ENCODE measurements around the gene BCL6.

Gene BCL6

GRCh38 chr3:187739094-187739560, 6.1 kb downstream of the BCL6 start:
- no peak for DNase-seq (ENCODE audit: low read depth in 2 of 2)

GRCh38 chr3:187738331-187739093, 6.8 kb downstream of the BCL6 start:
- peak; percentile 41 to 60 for DNase-seq (ENCODE audit: low read depth in 2 of 2)

DNA sequence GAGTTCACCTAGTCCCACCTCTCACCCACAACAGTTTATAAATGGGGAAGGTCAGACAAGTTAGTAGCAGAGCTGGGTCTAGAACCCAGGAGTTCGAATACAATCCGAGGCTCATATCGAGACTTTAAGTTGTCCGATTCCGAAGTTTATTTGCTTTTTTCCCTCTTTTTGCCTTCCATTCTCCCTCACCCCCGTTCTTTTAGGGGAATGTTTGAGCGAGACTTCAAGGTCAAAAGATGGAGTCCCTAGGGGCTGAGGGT, 7.3 kb downstream of the BCL6 start:
- DNase-seq (ENCODE audit: low read depth in 2 of 2): no peak

DNA sequence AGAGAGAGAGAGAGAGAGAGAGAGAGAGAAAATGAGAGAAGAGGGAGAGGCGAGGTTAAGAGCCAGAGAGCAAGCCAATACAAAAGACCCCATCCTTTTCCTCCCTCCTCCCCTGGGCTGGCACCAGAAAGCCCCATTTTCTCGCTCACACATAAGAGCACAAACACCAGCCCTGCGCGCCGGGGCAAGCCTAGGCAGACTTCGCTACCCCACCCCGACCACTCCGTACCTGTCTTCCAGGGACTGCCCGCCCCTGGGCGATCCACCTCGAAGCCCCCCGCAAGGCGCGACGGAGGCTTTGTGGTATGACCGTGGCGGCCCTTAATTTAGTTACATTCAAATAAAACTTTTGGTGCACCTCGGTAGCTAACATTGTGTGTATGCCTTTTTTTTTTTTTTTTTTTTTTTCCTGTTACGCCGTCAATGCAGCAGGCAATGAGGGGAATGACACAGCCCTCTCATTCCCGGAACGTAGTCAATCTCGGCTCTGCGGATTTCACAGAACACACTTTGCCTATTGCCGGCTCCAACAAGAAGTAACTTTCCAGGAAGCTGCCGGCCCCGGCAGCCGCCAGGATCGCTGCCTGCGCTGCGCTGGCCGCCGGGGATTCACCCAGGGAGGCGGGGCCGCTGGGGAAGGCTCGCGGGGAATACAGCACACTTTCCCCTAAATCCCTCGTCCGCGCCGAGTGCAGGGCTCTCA, 7.7 kb downstream of the BCL6 start:
- DNase-seq (ENCODE audit: low read depth in 2 of 2): peak; percentile 44 to 53

DNA sequence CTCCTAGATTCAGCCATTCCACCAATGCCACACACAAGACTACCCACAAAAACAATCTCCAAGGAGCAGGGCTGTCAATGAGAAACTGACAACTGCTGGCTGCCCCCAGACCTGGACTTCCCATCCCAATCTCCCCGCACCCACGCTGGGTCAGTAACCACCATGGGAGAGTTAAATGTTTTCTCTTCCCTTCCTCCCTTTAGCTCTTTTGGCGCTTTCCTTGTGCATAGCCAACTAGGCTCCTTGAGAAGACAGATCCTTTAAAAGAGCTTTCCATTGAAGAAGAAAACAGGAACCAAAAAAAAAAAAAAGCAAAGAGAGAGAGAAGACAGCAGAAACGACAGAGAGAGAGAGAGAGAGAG, 8.3 kb downstream of the BCL6 start:
- no peak for DNase-seq (ENCODE audit: low read depth in 2 of 2)

DNA sequence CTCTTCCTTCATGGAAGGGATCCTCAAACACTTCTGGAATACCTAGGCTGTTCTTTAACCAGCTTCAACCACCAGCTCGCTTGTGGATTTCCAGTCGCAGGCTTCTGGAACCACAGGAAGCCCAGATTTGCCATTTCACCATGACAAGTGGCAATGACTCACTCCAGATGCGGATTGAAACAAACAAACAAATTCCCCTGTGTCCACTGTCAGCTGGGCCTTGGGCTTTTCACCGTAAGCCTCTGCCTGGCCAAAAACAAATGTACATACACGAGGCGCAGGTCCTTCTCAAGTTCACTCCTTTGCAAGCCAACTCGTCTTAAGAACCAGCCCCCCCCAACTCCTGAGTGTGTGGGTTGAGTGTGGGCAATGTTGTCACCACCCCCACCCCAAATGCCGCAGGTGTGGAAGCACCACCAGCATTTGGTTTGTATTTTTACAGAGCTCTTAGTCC, 8.8 kb downstream of the BCL6 start:
- DNase-seq (ENCODE audit: low read depth in 2 of 2): no peak

DNA sequence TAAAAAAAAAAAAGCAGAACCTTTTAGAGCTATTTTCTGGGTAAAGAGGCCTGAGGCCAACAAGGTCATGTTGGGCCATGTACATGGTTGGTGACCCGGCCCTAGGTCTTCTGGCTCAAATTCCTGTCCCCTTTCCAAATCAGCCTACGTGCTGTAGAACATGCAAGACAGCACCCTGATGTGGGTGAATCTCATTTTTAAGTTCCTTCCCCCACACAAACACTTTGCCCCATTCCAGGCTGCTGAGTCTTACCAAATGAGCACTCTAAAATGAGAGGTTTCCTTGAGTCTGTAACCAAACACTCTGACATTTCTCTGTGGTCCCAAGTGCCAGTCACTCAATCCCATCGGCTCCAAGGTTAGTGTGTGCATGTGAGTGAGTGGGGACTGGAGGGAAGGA, 9.4 kb downstream of the BCL6 start:
- no peak for DNase-seq (ENCODE audit: low read depth in 2 of 2)

DNA sequence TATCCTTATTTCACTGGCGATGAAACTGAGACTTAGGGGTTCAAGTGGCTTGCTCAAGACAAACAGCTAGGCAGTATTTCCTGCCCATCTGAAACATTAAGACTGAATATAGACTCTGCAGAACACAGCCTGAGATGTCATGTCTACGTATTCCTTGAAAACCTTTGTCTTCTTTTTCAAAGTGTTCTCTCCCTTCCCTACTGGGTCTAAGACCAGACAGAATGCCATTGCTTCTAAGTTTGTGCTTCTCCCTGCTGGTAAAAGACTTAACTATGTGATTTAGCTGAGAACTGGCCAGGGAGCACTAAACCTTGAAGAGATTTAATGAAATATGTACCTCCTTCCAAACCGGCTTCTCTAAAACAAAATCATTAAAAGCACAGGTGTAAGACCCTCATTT, 9.9 kb downstream of the BCL6 start:
- DNase-seq (ENCODE audit: low read depth in 2 of 2): no peak

DNA sequence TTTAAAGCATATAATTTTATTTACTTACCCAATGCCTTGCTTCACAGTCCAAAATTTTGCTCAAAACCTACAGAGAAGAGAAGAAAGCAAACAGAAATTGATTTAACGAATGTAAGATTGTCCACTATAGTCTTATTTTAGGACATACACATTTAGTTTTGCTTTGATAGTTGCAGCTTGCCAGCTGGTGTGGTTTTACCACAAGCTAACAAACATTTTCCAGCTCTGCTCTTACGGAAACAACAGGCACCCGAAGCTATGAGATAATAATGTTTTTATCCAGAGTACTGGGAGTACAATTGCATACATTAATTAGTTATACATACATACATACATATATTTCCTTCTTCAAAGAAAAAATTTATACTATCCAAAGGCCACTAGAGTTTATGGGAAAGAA, 10.4 kb downstream of the BCL6 start:
- no peak for DNase-seq (ENCODE audit: low read depth in 2 of 2)

DNA sequence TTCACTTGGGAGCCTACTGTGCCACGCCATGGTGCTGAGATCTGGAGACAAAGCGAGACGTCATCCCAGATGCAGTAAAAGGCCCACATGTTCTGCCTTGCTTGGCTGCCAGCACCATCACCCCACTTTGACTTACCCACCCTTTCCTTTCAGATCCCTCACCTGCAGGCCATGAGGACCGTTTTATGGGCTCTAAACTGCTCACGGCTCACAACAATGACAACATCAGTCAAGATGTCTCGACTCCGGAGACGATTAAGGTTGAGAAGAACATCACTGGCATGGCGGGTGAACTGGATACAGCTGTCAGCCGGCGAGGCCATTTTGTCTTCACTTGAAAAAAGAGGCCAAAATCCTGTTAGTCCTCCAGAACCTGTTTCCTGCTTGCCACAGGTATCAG, 11.9 kb downstream of the BCL6 start:
- DNase-seq (ENCODE audit: low read depth in 2 of 2): no peak

- no peak for DNase-seq (ENCODE audit: low read depth in 2 of 2)
Observed at GRCh38 chr3:187729598-187729997, 15.7 kb downstream of the BCL6 start.

- DNase-seq (ENCODE audit: low read depth in 2 of 2): no peak
Observed at GRCh38 chr3:187728940-187729583, 16.2 kb downstream of the BCL6 start.

- DNase-seq (ENCODE audit: low read depth in 2 of 2): no peak
Observed at GRCh38 chr3:187728248-187728647, 17.0 kb downstream of the BCL6 start.

DNA sequence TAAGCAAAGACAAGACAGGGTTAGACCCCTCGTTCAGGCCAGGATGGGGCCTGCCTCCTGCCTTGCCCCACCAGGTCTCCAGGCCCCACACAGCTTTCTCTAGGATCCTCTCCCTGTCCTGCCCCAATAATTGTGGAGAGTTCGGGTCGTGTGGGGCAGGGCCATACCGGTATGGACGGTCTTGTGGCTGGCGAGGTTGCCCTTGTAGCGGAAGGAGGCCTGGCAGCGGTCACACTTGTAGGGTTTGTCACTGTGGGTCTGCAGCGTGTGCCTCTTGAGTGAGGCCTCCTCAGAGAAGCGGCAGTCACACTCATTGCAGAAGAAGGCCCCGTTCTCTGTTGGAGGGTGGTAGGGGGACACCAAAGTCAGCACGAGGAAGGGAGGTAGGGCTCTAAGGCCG, 18.7 kb downstream of the BCL6 start:
- DNase-seq (ENCODE audit: low read depth in 2 of 2): no peak

DNA sequence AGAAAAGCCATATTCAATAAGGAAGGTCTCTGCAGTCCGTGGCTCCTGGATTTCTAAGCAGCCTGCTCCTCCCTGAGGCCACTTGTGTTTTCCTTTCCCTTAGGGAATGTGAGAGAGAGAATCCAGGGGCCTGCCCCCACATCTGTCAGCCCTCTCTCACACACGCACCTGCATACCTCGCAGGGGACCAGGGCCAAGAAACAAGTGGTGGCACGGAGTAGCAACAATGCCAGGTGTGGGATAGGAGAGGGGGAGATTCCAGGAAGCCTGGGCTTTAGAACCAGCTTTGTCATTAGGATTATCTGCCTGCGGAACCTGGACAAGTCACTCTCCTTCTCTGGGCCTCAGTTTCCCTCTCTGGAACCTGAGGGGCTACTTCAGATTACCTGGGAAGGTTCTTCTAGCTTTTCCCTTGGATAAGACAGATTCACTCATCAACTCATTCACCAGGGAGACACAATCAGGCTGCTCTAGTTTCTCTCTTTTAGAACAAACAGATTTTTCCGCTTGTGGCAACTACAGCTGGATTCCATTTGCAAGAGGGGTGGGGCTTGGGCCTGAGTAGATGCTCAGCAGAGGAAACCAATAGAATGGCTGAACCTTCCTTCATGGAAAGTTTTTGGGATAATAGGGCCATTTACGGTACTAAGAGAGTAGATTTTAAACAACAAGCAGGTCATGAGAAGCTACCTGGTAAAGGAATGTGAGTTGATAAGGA, 19.5 kb downstream of the BCL6 start:
- no peak for DNase-seq (ENCODE audit: low read depth in 2 of 2)

DNA sequence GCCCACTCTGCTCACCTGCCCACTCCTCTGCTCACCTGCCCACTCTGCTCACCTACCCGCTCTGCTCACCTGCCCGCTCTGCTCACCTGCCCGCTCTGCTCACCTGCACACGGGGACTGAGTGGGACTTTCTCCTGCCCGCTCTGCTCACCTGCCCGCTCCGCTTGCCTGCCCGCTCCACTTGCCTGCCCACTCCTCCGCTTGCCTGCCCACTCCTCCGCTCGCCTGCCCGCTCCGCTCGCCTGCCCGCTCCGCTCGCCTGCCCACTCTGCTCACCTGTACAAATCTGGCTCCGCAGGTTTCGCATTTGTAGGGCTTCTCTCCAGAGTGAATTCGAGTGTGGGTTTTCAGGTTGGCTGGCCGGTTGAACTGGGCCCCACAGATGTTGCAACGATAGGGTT, 20.0 kb downstream of the BCL6 start:
- DNase-seq (ENCODE audit: low read depth in 2 of 2): no peak

DNA sequence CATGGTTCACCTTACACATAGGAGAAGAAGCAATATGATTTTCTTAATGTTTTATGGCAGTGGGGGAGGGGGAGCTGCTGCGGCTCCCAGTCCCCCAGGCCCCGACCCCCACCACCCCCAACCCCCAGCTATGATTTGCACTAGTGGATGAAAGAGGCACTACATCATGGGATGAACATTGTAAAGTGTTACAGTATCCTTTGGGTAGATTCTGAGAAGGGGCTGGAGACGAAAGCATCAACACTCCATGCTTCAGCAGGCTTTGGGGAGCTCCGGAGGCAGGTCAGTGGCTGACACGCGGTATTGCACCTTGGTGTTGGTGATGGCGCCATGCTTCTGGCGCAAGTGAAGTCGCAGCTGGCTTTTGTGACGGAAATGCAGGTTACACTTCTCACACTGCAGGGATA, 23.1 kb downstream of the BCL6 start:
- DNase-seq (ENCODE audit: low read depth in 2 of 2): no peak

- DNase-seq (ENCODE audit: low read depth in 2 of 2): no peak
Observed at GRCh38 chr3:187721055-187721454, 24.2 kb downstream of the BCL6 start.

DNA sequence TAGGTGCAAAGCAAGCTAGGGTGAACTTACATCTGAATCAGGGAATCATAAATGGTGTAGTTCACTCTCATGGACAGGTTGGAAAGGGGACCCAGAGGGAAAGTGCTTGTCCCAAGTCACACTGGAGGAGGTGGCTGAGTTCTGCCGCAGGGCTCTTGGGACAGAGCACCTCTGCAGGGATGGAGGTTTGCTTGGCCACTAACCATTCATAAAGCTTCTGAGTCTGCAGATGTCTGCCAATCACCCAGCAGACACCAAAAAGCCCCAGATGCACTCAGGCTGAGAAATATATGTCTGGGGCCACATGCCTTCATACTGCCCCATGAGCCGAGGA, 25.0 kb downstream of the BCL6 start:
- DNase-seq (ENCODE audit: low read depth in 2 of 2): no peak

DNA sequence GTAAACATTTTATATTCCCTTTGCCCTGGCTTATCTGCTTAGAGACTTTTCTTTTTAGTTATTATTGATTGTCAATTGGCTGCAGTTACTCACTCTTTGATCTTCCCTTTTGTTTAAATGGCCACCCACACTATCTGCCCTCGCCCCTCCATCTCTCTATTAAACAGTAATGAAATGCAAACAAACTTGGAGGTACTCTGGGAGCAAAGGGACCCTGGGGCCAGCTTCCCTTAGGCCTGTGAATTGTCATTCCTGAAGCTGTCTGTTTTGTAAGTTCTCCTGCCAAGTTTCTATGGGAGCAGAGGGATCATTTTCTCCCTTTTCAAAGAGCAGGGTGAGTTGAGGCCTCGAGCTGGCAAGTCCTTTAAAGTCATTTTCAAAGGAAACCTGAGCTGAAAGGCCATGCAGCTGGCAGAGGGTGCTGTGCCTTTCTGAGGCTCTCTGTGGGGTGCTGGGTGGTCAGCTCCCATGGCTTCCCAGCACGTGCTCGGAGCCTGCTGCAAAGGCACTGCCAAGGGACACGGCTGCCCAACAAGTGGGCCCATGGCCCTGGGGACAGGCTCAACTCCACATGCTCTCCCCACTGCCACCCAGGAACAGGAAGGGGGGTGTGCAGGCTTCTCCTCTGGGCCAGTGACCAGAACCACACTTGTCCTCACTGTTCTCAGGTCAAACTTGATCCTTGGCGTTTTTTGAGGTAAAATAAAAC, 25.5 kb downstream of the BCL6 start:
- DNase-seq (ENCODE audit: low read depth in 2 of 2): no peak

- DNase-seq (ENCODE audit: low read depth in 2 of 2): no peak
Observed at GRCh38 chr3:187718802-187719201, 26.5 kb downstream of the BCL6 start.

DNA sequence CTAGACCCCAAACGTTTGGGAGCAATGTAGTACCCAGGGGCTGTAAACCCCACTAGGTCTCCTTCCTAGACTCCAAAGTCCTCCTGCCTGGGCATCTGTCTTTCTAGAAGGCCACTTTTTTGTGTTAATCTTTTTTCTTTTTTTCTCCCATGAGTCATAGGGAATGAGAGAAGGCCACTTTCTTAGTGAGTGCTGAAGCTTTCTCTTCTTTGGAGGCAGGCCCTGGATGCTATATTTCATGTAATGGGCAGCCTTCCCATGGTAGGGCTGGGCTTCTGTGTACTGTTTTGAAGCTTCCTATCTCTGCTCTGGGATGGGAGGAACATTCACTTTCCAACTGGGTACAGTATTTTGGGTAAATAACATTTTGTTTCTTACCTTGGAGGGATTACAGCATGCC, 27.7 kb downstream of the BCL6 start:
- DNase-seq (ENCODE audit: low read depth in 2 of 2): no peak
